Mammary epithelial cell (primary cell): ENCODE results near the gene CALML5.
"Not testable (repeated sequence)": the region's sequence is repeated elsewhere in the genome, so short reads cannot be mapped to it uniquely, and the experiment has no call there.

Experiments used
- EZH2 ChIP-seq: IDR thresholded peaks from 2 replicates; pipeline ENCODE4 v1.6.1; 2012; ENCODE audit warnings: low read length, inconsistent platforms, borderline replicate concordance
- TF ChIP-seq, protein P1 (sequence below), 2 donors: IDR thresholded peaks in 1 of 2; conservative IDR thresholded peaks in 1 of 2; 2 replicates each; pipeline ENCODE4 v1.5.1; 2011 to 2012; ENCODE audit warnings: inconsistent platforms in 2 of 2, low read length in 2 of 2, mild to moderate bottlenecking in 2 of 2, control low read depth in 1 of 2, low read depth in 1 of 2; ENCODE audit not compliant: insufficient read depth in 1 of 2; ENCODE audit errors: extremely low read depth in 1 of 2

DNA sequence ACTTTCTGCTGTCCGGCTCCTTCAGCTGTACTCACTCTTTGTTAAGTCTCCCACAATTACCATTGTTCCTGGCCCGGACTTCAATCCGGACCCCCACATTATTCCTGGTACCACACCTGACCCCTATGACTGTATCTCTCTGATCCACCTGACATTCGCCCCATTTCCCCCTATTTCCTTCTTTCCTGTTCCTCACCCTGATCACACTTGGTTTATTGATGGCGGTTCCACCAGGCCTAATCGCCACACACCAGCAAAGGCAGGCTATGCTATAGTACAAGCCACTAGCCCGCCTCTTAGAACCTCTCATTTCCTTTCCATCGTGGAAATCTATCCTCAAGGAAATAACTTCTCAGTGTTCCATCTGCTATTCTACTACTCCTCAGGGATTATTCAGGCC is 24.3 kb downstream of the CALML5 start:
- TF ChIP-seq, protein P1, sequence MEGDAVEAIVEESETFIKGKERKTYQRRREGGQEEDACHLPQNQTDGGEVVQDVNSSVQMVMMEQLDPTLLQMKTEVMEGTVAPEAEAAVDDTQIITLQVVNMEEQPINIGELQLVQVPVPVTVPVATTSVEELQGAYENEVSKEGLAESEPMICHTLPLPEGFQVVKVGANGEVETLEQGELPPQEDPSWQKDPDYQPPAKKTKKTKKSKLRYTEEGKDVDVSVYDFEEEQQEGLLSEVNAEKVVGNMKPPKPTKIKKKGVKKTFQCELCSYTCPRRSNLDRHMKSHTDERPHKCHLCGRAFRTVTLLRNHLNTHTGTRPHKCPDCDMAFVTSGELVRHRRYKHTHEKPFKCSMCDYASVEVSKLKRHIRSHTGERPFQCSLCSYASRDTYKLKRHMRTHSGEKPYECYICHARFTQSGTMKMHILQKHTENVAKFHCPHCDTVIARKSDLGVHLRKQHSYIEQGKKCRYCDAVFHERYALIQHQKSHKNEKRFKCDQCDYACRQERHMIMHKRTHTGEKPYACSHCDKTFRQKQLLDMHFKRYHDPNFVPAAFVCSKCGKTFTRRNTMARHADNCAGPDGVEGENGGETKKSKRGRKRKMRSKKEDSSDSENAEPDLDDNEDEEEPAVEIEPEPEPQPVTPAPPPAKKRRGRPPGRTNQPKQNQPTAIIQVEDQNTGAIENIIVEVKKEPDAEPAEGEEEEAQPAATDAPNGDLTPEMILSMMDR (conservative IDR thresholded peaks at IDR 0.05 in 1 of 2, IDR thresholded peaks at IDR 0.05 in 1 of 2; ENCODE audit: extremely low read depth in 1 of 2, insufficient read depth in 1 of 2, low read depth in 1 of 2, low read length in 2 of 2): not testable (repeated sequence)
- not testable (repeated sequence) for TF ChIP-seq EZH2
